CD4-positive, alpha-beta T cell treated with Interleukin-6 at 100 ng/mL for 8 hours (primary cell): Measurements from ENCODE around the gene MRPS25.
"Not testable (repeated sequence)": the region's sequence is repeated elsewhere in the genome, so short reads cannot be mapped to it uniquely, and the experiment has no call there.

ENCODE experiments used
- DNase-seq: peaks from one replicate; pipeline ENCODE4 v3.0.0-alpha.2; 2020; ENCODE audit warnings: mixed read lengths, low spot score

The MRPS25 gene

GRCh38 chr3:15043408-15044171, 21.5 kb downstream of the MRPS25 start:
- no peak for DNase-seq

GRCh38 chr3:15042936-15043335, 22.2 kb downstream of the MRPS25 start:
- DNase-seq, result no peak

- DNase-seq, result no peak
These were observed 23.2 kb downstream of the MRPS25 start for GRCh38 chr3:15041950-15042349.

DNA sequence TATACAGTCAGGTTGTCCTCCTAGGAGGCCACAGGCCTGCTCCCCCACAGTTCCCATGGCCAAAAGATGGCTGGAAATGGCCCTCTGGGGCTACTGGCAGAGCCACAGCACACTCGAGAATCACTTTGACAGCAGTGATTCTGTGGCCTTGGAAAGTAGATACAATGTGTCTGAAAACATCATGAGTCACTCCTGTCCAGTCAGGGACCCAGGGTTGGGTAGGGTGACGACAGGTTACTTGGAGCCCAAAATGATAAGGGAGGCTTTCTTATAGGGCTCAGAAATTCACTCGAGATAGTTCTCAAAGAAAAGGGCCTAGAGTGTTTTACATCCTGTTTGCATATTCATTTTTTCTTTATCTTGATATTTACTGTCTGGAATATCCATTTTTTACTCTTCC, 24.3 kb downstream of the MRPS25 start:
- DNase-seq, result no peak

- no peak for DNase-seq
These were observed 26.8 kb downstream of the MRPS25 start for GRCh38 chr3:15038306-15038705.

DNA sequence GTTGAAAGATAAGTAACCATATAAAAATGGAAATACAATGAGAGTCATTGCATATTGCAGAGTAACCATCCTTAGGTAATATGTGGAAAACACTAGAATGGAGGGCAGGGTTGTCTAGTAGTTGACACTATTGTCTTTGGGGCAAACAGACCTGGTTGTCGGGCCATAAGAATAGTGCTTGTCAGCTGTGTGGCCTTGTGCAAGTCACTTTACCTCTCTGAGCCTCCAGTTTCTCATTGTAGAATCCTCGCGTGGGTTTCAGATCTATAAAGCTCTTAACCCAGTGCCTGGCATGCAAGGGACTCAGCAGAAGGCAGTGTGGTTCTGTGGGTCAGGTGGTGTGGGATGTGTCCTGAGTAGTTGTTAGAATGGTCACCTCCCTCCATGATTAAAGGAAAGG, 32.0 kb downstream of the MRPS25 start:
- no peak for DNase-seq

DNA sequence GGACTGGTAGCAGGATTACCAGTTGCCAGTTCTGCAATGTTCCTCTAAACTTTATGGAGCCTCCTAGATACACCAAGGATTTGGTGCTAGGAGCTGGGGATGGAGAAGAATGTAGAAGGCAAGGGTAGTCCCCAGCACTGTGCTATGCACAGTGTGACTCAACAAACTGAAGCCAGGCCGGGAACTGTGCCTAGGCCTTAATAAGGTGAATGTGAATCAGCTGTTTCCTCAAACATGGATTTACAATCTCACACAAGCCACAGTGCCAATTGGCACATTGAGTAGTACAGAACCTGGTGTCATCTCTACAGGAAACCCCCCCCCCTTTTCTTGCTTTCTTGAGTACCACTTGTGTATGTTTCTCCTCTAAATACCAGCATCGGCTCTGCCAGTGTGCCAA, 32.5 kb downstream of the MRPS25 start:
- no peak for DNase-seq

DNA sequence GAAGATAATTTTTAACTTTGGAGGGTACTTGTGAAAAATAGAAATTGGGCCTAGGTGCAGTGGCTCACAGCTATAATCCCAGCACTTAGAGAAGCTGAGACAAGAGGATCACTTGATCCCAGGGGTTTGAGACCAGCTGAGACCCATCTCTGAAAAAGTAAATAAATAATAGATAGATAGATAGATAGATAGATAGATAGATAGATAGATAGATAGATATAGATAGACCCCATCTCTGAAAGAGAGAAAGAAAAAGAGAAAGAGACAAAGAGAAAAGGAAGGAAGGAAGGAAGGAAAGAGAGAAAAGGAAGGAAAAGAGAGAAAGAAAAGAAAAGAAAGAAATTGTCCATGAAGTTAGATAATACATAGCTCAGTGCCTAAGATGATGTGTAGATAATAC, 35.5 kb downstream of the MRPS25 start:
- no peak for DNase-seq

DNA sequence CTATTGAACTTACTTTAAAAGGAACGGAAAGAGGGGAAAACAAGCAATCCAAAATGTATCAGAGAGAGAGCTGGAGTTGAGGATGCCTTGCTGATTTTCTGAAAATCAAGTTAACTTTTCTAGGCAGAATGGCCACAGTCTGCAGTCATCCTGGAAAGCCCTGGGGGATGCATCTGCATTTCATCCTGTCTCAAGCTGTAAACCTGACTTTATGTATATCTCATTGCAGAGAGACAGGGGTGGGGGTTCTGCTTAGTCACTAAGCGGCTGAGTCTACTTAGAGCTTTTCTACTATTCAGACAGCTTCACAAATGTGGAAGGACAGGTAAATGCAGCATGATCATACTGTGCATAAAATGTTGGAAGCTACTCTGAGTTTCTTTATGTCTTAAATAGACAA, 41.4 kb downstream of the MRPS25 start:
- no peak for DNase-seq

DNA sequence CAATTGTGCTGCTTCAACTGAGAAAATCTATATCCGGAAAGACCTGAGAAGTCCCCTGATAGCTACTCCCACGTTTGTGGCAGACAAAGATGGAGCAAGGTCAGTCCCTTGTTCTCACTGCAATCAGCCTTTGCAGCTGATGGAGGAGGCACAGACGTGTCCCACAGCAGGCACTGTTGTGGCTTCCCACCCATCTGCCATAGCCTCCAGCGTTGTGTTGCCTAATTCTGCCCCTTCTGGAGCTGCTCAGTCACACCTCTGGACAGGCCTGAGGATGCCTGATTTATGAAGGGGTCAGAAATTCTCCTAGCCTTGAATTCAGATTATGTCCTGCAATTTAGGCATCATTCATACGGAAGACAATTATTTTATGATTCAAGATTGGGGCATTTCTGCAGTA, 41.9 kb downstream of the MRPS25 start:
- DNase-seq, result no peak

- no peak for DNase-seq
These were observed 47.9 kb downstream of the MRPS25 start for GRCh38 chr3:15017191-15017590.

GRCh38 chr3:15015456-15015855, 49.7 kb downstream of the MRPS25 start:
- DNase-seq, result no peak

GRCh38 chr3:15014606-15015328, 50.3 kb downstream of the MRPS25 start:
- DNase-seq, result no peak

GRCh38 chr3:15011174-15011573, 53.9 kb downstream of the MRPS25 start:
- no peak for DNase-seq

DNA sequence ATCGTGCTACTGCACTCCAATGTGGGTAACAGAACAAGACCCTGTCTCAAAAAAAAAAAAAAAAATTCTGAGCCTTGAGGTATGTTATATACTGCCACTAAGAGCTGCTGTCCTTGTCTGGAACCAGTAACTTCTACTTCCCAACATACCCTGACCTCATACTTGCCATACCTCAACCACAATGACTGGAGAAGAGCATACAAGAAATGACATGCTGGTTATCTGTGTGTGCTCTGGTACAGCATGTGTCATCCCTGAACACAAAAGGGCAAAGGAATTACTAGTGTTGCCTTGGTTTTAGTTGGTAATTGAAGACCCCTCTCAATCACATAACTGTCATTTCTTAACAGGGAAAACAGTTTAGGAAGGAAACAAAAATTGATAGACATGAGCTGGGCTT, 54.5 kb downstream of the MRPS25 start:
- DNase-seq, result no peak

- no peak for DNase-seq
These were observed 55.9 kb downstream of the MRPS25 start for GRCh38 chr3:15009167-15009566.

DNA sequence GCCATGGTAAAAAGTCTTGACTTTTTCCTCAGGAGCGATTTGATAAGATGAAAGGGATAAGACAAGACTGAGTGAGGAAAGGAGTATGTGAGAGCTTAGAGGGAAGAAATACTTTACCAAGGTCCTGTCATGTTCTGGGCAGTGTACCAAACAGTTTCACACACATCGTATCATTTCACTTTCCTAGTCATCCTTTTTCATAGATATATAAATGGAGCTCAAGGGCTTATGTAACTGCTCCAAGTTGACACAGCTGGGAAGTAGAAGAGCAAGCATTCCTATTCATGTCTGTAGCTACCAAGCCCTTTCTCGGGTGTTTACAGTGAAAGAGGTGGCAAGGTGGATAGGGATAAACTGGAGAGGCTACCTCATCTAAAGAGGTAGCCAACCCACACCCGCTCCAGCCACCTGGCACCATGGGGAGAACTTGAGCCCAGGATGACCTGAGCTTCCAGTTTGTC, 57.4 kb downstream of the MRPS25 start:
- no peak for DNase-seq

DNA sequence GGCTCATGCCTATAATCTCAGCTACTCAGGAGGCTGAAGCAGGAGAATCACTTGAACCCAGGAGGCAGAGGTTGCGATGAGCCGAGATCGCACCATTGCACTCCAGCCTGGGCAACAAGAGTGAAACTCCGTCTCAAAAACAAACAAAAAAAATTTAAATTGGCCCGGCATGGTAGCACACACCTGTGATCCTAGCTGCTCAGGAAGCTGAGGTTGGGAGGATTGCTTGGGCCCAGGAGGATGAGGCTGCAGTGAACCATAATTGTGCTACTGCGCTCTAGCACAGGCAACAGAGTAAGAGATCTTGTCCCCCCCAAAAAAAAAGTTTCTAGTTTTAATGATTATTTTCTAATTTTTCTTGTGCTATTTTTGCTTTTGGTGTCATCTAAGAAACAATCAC, 65.9 kb downstream of the MRPS25 start:
- DNase-seq, result not testable (repeated sequence)
